Astrocyte of the cerebellum (primary cell): ENCODE measurements around the gene C9orf72.

Experiments used
- DNase-seq: peaks from one replicate; pipeline ENCODE4 v3.0.0-alpha.2; 2011; ENCODE audit warnings: low read depth
- H3K4me3 ChIP-seq: 2 replicates; pipeline ENCODE4 v1.5.1; 2011; ENCODE audit warnings: mild to moderate bottlenecking, low read depth, low read length, moderate library complexity
- CTCF ChIP-seq: IDR thresholded peaks from 2 replicates; pipeline ENCODE4 v1.5.1; 2012; ENCODE audit warnings: low read length, low read depth, moderate library complexity, mild to moderate bottlenecking; ENCODE audit errors: missing control alignments
- in situ Hi-C: cut with HindIII; loops from 2 replicates; pipeline ENCODE4 v1.10.0; 2017; ENCODE audit warnings: low sequenced_read_pairs

Gene C9orf72

GRCh38 chr9:27533311-27533710, 40.0 kb downstream of the C9orf72 start:
- DNase-seq = no peak
- no peak for TF ChIP-seq CTCF
- in situ Hi-C loops = no loop called here
- H3K4me3 ChIP-seq = no peak overlapping the region

DNA sequence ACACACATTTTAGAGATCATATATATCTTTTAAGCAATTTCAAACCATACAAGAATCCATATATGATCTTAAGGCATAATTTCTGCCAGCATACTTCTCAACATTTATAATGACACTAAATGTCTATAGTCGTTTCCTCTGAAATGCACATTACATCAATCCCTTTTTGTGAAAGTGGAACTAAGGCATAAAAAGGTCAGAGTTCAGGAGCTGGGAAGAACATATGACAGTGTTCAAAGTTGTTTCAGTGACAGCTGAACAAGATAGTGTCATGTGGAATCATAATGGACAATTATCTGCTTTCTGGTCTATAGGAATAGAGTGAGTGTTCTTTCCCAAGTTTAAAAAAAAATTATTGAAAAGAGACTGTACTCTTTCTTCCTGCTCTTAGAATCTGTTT, 41.2 kb downstream of the C9orf72 start:
- in situ Hi-C loops = no loop called here
- H3K4me3 ChIP-seq = no peak overlapping the region
- DNase-seq = no peak
- no peak for TF ChIP-seq CTCF

- TF ChIP-seq CTCF = no peak
- no peak overlapping the region for H3K4me3 ChIP-seq
- no peak for DNase-seq
- in situ Hi-C loops = no loop called here
These were observed 42.1 kb downstream of the C9orf72 start for GRCh38 chr9:27530915-27531755.

- peak within 1 kb of the TSS; percentile 54 for H3K4me3 ChIP-seq
- in situ Hi-C loops = no loop called here
- peak; percentile 89 for TF ChIP-seq CTCF
- peak; percentile 27 for DNase-seq
These were observed 43.7 kb downstream of the C9orf72 start, which contains the start of gene MOB3B for GRCh38 chr9:27529316-27530278. Gene MOB3B, minus strand, starts transcription at chr9:27529814. Its CDS starts 74,264 bp downstream, at chr9:27455550.

DNA sequence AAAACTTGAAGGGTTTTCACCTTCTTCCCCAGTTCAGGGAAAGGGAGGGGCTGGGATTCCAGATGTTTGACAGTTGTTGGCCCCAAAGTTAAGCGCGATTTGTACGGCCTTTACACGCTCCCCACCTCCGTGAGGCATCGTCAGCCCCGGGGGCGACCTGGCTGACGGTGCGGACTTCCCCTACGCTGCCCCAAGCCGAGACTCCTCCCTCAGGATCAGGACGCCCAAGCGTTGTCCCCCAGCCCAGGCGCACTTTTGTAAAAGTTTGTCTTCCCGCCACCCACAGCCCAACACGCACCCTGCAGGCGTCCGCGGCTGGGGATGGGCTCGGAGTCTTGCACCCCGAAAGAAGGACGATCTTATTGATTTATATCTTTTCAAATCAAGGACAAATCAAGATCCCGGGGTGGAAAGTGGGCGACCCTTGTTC, 44.4 kb downstream of the C9orf72 start:
- no peak for TF ChIP-seq CTCF
- H3K4me3 ChIP-seq = peak overlapping the region; percentile 54
- DNase-seq = no peak
- in situ Hi-C loops = no loop called here
